GM21515 (cell line): ENCODE measurements around the gene MAP2K3.
"Not testable (repeated sequence)": the region's sequence is repeated elsewhere in the genome, so short reads cannot be mapped to it uniquely, and the experiment has no call there.

Experiments
- ATAC-seq: cut with Tn5 transposase; IDR thresholded peaks from one replicate; pipeline ENCODE4 v1.9.1; 2021; ENCODE audit not compliant: unreplicated experiment

The MAP2K3 gene

DNA sequence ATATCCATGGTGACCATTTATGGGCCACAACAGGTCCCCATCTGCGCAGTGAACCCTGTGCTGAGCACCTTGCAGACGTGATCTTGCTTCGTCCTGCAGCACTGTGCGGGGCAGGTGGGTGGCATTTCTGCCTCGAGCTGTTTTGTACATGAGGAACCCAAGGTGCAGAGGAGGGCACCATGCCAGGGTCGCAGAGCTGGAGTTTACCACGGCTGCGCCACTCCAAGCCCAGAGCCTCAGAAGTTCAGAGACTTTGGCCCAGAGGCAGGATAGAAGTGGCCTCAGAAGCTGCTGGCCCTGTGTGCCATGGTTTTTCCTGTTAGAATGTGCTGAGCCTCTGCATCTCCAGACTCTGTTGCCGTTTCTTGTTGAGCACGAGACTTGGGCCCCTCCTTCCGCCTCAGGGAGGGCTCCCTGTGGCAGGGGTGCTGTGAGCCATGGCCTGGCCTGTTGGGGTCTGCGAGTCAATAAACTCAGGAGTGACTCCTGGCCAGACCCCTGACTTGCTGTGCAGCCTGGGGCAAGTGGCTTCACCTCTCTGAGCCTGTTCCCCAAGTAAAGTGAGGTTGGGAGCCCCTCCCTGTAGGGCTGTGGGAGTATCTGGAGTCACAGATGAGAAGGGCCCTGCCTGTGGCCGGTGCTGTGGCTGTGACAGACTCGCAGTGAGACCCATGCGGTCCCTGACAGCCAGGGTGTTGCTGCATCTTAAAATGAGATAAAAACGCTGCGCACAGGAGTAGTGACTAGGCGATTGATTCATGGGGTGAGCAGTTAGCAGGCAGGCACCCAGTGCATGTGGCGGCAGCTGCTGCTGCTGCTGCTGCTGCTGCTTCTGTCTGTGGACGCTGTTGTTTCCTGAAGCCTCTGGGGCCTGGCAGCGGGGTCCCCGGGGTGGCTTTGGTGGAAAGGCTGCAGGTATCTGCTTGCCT is 11.8 kb downstream of the MAP2K3 start:
- ATAC-seq, result no peak

DNA sequence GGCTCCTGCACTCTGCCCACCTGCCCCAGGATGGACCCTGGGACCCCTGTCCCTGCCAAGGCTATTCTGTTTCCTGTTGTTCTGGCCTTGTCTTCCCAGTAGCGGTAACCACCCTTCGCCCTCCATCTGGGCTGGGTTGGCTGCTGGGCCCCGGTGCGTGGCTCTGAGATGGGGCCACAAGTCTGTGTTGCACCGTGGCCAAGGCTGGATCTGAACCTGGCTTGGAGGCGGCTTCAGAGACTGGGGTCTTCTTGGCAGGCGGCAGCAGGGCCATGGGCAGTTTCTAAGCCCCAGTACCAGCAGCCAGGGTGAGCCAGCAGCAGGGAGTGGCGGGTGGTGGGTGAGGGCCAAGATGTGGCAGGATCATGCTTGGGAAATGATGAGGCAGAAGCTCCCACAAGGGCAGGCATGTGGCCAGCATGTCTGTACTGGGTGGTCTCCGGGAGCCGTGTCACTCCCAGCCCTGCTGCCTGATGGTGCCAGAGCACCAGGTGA is 12.6 kb downstream of the MAP2K3 start:
- no peak for ATAC-seq

DNA sequence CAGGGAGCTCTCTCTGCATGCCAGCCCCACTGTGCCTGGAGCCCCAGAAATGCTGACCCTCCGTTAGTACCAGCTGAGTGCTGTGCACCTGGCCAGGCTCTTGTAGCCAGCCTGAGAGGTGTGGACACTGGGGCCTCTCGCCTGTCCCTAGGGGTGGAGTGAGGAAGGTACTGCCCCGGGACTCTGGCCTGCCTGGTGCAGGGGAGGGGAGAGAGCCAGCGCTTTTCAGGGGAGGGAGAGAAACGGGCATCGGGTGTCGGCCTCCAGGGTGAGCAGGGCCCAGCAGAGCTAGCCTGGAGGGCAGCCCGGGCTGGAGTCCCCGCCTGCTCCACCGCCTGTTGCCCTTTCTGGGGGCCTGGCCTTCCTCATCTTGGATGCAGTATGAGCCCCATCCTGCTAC is 13.1 kb downstream of the MAP2K3 start:
- ATAC-seq, result no peak

DNA sequence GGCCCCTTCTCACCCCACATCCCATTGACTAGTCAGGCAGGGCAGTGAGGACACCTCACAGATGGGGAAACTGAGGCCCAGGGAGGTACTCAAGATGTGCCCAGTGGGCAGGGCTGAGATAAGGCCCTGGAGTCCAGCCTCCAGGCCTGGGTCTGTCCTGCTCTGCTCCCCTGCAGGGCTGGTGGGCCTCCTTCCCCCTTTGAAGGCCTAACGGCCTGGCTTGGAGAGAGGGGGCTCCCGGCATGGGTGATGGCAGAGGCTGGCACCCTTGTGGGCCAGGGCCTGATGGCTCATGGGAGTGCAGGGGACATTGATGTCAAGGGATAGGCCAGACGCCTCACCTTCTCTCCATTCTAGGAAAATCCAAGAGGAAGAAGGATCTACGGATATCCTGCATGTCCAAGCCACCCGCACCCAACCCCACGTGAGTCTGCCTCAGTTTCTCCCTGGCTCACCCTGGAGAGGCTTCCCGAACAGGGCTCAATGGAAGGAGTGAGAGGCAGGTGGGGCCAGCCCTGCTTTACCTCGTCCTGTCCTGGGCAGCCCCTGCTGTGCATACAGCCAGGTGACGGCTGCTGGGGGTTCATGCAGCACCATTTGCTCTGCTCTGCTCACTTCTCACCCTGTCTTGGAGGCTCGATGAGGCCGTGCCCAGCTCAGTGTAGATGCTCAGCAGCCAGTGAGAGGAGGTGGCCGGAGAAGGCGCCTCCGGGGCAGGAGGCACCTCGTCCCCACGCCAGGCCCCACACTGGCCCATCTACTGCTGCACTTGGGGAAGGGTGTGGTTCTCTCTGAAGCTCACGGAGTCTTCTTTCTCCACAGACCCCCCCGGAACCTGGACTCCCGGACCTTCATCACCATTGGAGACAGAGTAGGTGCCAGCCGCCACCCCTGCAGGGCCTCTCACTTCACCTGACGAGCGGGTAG is 13.8 kb downstream of the MAP2K3 start:
- ATAC-seq, result no peak

DNA sequence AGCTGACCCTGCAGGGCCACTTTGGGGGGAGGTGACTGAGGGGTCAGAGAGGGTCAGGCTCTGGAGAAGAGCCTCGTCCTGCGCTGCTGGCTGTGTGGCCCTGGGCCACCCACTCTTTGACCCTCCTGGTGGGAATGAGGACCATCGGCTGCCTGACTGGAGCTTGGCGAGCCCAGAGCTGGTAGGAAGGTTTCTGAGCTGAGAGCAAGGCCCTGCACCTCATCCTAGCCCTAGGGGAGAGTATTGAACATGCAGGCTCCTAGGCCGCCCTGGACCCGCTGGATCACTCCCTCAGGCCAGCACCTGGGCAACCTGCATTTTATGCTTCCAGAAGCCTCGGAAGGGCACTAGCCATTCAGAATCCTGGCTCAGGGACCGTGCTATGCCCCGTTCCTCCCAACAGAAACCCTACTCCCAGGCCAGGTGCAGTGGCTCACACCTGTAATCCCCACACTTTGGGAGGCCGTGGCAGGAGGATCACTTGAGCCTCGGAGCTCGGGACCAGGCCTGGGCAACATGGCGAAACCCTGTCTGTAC is 14.5 kb downstream of the MAP2K3 start:
- no peak for ATAC-seq

DNA sequence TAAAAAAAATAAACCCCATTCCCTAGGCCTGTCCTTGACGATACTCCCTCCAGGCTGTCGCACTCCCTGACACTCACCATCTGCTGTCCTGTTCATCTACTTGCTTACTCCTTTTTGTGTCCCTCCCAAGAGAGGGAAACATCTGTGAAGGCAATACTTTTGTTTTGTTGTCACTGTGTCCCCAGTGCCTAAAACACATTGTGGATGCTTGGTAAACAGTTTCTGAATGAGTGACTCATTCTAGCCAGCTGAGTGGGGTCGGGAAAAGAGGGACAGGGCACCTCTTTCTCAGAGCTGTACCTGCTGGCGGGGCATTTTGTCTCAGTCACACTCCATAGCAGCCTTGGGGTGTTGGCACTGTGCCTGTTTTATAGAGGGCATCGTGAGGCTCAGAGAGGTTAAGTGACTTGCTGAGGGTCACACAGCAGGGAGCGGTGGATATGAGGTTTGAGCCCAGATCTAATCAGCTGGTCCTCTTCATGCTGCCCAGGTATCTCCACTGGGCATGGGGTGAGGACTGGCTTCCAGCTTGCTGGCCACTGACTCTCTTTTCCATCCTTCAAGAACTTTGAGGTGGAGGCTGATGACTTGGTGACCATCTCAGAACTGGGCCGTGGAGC is 15.6 kb downstream of the MAP2K3 start:
- ATAC-seq, result no peak

DNA sequence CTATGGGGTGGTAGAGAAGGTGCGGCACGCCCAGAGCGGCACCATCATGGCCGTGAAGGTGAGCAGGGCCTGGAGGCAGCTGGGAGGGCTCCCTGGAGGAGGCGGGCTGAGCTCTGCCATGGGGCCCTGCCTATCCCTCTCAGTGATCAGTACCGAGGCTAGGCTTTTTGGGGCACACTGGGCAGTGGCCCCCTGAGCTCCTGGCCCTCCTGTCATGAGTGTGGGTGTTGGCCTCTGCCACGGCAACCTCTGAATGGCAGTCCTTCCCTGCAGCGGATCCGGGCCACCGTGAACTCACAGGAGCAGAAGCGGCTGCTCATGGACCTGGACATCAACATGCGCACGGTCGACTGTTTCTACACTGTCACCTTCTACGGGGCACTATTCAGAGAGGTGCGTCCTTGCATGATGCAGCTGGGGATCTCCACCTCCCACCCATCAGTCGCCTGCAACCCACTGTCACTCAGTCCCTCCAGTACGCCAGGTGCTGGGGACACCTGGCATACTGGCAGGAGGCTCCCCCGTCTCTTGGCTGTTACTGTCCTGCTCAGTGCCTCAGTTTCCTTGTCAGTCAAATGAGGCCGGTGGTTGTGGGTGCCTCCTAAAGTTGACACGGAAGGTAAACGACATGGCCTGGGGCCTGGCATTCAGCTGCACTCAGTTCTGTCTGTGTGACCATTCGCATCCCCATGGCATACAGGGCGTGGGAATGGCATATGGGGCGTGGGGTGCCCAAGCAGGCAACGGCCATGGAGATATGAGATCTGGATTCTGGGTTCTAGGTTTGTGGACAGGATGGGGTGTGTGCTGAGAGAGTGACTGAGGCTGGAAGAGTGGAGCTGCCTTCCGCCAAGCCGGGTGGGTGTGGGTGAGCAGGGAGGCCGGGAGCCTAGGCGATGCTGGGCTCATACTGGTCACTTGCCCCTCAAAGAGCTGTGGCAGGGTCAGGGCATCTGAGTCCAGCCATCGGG is 16.4 kb downstream of the MAP2K3 start:
- ATAC-seq, result no peak

DNA sequence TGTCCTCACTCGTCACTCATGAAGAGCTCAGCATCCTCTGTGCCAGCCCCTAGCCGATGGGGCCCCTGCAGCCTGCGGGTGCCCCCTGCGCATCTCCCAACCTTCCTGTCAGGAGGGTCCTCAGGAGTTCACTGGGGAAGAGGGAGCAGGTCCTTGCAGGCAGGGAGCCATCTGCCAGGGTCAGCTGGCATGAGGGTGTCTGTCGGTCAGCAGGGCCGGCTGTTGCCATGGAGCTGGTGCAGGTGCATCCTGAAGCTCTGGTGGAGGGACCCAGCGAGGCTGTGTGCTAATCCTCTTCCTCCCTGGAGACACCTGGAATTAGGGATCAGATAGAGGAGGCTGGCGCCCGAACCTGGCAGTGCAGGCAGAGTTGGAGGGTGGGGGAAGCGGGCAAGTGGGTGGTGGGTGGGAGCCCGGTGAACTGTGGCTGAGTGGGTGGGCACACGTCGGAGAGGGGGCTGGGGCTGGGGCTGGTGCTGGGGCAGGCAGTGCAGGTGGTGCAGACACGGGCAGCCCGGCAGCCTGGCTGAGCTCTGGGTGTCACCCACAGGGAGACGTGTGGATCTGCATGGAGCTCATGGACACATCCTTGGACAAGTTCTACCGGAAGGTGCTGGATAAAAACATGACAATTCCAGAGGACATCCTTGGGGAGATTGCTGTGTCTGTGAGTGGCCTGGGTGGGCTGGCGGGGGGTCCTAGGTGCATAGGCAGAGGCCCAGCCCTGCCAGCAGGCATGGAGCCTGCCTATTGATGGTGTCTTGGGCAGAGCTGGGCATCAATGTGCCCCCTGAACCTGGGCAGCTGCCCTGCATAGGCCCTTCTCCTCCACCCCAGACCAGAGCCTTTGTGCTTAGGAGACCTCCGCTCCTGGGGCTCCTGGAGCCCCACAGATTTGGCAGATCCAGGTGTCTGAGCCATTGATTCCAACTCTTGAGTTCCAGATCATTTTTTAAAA is 17.4 kb downstream of the MAP2K3 start:
- ATAC-seq, result no peak

DNA sequence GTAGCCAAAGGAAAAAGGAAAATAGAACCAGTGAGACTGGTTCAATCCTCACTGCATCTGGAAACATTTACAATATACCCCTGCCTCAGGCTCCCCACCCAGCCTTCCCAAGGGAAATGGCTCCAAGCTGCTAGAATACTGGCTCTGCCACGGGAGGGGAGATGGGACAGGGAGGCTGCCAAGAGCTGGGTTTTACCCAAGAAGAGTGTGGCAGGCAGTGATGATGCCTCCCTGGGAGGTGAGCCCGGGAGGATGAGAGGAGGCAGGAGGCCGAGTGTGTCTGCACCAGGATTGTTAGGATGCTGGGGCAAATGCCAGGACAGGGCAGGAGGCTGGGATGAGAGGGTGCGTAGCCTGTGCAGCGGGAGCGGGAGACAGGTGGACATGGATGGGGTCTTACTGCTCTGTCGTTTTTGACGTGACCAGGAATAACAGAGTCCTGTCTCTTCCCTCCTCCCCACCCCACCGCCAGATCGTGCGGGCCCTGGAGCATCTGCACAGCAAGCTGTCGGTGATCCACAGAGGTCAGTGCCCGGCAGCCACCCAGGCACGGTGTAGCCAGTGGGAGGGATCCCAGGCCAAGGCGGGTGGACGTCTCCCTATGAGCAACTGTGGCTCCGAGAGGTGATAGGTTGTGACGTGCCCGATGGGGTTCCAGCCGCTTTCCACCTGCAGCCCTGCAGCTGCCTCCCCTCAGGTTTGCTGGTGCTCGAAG is 18.4 kb downstream of the MAP2K3 start:
- ATAC-seq, result no peak

DNA sequence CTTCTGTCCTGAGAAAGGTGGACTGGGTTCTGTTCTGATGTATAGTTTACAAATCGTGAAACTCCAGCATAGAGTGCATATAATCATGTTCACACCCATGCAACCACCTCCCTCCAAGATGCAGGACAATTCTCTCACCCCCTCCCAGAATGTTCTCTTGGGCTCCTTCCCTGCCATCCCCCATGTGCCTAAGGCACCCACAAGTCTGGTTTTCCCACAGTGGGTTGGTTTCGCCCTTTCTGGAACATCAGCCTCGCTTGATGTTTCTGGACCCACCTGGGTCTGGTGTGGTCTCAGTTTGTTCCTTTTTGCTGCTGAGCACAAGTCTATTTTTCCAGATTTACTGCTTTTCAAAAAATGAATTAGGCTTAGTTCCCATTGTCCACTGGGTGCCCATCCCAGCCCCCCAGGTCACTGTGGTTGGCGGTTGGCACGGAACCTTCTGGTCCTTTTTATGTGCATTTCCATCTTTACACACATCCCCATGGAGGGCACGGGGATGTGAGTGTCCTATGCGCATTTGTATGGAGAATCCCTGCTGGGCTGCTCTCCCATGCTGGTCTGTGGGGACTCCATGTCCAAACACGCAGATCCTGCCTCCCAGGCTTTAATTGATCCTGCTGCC is 19.0 kb downstream of the MAP2K3 start:
- no peak for ATAC-seq

DNA sequence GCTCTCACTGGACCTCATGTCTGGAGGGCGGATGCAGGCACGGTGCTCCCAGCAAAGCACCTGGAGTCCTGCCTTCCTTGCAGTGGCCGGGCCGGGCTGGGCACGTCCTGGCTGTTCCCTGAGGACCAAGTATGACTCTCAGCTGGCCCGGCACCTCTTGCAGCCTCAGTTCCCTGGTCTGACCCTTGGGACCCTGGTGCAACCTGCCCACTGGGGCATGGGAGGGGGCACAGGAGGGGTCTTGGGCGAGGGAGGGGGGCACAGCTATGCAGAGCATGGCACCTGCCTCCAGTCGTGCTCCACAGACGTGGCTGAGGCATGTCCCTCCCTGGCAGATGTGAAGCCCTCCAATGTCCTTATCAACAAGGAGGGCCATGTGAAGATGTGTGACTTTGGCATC is 19.6 kb downstream of the MAP2K3 start:
- no peak for ATAC-seq

DNA sequence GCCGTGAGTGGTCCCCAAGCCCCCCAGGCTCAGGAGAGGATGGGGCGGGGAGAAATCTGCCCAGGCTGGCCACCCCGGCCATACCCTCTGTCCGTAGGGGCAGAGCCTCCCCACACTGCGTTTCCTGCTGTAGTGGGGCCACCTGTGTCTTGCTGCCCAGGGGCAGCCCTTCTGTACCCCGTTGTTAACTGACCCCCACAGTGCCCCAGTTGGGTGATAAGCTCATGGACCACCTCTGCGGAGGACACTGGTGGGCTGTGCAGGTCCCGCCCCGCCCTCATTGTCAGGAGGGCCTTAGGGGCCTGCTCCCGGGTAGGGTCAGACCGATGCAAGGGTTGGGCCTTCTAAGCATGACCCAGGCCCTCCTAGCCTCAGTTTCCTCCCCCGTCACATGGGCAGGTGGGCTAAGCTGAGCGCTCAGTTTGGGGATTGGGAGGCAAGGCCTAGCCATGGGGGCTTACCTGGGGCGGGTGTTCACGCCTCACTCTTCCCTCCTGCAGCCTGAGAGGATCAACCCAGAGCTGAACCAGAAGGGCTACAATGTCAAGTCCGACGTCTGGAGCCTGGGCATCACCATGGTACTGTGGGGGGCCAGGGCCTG is 20.1 kb downstream of the MAP2K3 start:
- not testable (repeated sequence) for ATAC-seq

DNA sequence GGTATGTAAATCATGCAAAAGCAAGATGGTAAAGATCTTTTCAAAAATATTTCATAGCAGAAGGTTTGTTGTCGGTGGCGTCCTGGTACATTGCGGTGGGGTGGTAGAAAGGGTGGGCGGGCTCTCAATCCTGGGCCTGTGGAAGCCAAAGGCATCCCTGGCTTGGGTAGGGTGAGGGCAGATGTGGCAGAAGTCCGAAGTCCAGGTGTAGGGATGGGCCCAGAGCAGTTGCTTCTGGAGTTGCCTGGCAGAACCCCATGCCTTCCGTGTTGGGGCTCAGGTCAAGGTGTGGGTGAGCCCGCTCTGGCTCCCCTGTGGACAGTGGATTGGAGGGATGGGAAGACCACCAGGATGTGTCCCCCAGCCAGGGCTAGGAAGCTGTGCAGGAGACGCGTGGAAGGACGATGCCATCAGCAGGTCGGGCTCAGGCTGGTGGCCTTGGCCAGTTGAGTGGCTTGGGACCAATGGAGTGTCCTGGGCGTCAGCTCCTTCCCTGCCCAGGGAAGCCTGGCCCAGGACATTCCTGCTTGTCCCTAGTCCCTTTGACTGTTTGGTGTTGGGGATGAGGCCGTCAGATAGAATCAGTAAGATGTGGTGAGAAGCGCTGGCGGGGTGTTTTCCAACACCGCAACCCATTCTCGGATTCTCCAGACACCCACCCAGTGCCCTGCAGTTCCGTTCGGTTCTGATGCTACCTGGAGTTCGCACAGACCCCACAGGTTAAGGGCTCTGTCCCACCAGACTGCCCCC is 21.1 kb downstream of the MAP2K3 start:
- ATAC-seq, result not testable (repeated sequence)

DNA sequence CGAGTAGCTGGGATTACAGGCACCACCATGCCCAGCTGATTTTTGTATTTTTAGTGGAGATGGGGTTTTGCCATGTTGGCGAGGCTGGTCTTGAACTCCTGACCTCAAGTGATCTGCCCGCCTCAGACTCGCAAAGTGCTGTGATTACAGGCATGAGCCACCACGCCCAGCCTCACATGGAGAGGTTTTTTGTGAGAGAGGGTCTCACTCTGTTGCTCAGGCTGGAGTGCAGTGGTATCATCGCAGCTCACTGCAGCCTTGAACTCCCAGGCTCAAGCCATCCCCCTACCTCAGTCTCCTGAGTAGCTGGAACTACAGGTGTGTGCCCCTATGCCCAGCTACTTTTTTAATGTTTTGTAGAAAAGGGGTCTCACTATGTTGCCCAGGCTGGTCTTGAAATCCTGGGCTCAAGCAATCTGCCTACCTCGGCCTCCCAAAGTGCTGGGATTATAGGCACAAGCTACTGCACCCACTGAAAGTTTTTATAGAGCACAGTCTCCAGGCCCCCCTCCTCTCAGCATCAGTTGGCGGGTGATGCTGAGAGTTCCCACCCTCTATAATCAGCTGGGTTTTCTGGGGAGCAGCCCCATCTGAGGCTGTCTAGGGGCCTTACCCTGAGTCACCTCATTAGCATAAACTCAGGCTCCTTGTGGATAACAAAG is 22.2 kb downstream of the MAP2K3 start:
- not testable (repeated sequence) for ATAC-seq

DNA sequence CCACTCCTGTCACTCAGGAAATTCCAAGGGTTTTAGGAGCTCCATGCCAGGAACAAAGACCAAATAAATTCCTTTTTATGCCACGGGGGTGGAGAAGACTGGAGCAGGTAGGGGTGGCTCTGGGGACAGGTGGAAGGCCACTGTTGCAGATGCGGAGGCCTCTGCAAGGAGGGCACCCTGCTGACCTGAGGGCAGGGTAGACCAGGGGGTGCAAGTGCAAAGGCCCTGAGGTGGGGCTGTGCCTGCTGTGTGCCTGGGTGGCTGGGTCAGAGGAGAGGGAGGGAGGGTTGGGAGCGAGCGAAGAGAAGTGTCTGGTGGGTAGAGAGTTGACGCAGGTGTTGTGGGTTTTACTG is 22.7 kb downstream of the MAP2K3 start:
- not testable (repeated sequence) for ATAC-seq

DNA sequence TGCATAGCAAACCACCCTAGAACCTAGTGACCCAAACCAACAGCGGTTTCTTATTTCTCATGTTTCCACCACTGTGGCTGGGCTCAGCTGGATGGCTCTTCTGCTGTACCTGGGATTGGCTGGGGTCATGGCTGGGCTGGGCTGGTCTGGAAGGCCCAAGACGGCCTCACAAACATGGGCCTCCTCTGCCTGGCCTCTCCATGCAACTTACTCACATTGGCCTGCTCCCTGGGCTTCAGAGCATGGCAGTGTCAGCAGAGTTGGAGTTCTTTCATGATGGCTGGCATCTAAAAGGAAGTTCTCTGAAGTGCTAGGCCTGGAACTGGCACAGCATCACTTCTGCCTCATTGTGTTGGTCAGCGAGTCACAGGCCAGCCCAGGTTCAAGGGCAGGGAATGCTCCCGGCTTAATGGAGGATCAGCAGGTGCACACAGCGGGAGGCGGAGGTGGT is 24.4 kb downstream of the MAP2K3 start:
- not testable (repeated sequence) for ATAC-seq
